PC-9 (cell line): ENCODE results near the gene SETBP1. TPM values are rescaled to one million over a fixed set of nuclear protein-coding genes. Genes with fewer than 3 reads are reported as not detected.
A peak's percentile ranks its signal among the peaks of the same experiment; 100 is the strongest.

ENCODE experiments used
- BruUV-seq: library from RNA; stranded (reverse); fragments of 400-500 nt; replicated peaks from 2 replicates; lab custom pipeline; 2021; lab: Mats Ljungman, UMichigan
- CTCF ChIA-PET: fragments of 300-600 bp; sonication (Branson Sonifier 250); formaldehyde crosslinking; loops from one replicate; lab custom pipeline; 2022; ENCODE audit warnings: antibody characterized with exemption; lab: Charles Lee
- POLR2A ChIA-PET: fragments of 300-600 bp; sonication (Branson Sonifier 250); formaldehyde crosslinking; loops from one replicate; lab custom pipeline; 2022; ENCODE audit warnings: antibody characterized with exemption; ENCODE audit not compliant: unreplicated experiment; lab: Charles Lee
- DNase-seq, 2 experiments: peaks; one replicate each; pipeline versions ENCODE4 v3.0.0 to v3.0.0-alpha.2; 2015 to 2022; ENCODE audit warnings: mixed read lengths in 1 of 2
- H2AFZ ChIP-seq: fragments of 200-600 bp; sonication (generic); 2 replicates; pipeline ENCODE4 v1.8.1; 2017; ENCODE audit warnings: antibody characterized with exemption
- H3F3A ChIP-seq: fragments of 200-600 bp; sonication (generic); 2 replicates; pipeline ENCODE4 v1.8.1; 2017; ENCODE audit warnings: antibody characterized with exemption, mild to moderate bottlenecking, low read depth; ENCODE audit not compliant: insufficient read depth
- H3K27ac ChIP-seq: fragments of 200-600 bp; sonication (generic); 2 replicates; pipeline ENCODE4 v1.6.1; 2016; ENCODE audit warnings: mixed run types
- H3K27me3 ChIP-seq: fragments of 200-600 bp; sonication (generic); 2 replicates; pipeline ENCODE4 v1.6.1; 2016; ENCODE audit warnings: low read depth, mixed run types; ENCODE audit not compliant: insufficient read depth
- H3K36me3 ChIP-seq: fragments of 200-600 bp; sonication (generic); 2 replicates; pipeline ENCODE4 v1.6.1; 2016; ENCODE audit warnings: low read depth, mixed run types
- H3K4me1 ChIP-seq: fragments of 200-600 bp; sonication (generic); replicated peaks from 2 replicates; pipeline ENCODE4 v1.6.1; 2016; ENCODE audit warnings: mixed run types; ENCODE audit not compliant: insufficient read depth
- H3K4me2 ChIP-seq: fragments of 200-600 bp; sonication (generic); 2 replicates; pipeline ENCODE4 v1.6.1; 2017; ENCODE audit warnings: mixed run types
- H3K4me3 ChIP-seq: fragments of 200-600 bp; sonication (generic); 2 replicates; pipeline ENCODE4 v1.6.1; 2016; ENCODE audit warnings: mixed run types
- H3K79me2 ChIP-seq: fragments of 200-600 bp; sonication (generic); 2 replicates; pipeline ENCODE4 v1.6.1; 2017; ENCODE audit warnings: low read depth, mixed run types
- H3K9me2 ChIP-seq: fragments of 200-600 bp; sonication (generic); 2 replicates; pipeline ENCODE4 v1.8.1; 2017; ENCODE audit warnings: mild to moderate bottlenecking; ENCODE audit not compliant: insufficient read depth
- H3K9me3 ChIP-seq: fragments of 200-600 bp; sonication (generic); 2 replicates; pipeline ENCODE4 v1.8.1; 2016; ENCODE audit warnings: low read depth; ENCODE audit not compliant: insufficient read depth
- H4K20me1 ChIP-seq: fragments of 200-600 bp; sonication (generic); 2 replicates; pipeline ENCODE4 v1.8.1; 2017; ENCODE audit not compliant: insufficient read depth
- CTCF ChIP-seq: fragments of 200-600 bp; sonication (generic); conservative IDR thresholded peaks from 2 replicates; pipeline ENCODE4 v1.6.1; 2017; ENCODE audit warnings: mixed run types, antibody characterized with exemption, mild to moderate bottlenecking, moderate library complexity
- EZH2 ChIP-seq: fragments of 200-600 bp; sonication (generic); IDR thresholded peaks from 2 replicates; pipeline ENCODE4 v1.8.0; 2017; ENCODE audit warnings: antibody characterized with exemption, low read depth
- intact Hi-C: fragments of 100-400 bp; cut with micrococcal nuclease; formaldehyde crosslinking; loops from one replicate; pipeline ENCODE4 v1.10.0; 2022; ENCODE audit not compliant: unreplicated experiment
- total RNA-seq: library from RNA; stranded (reverse); gene quantifications from 2 replicates; pipeline ENCODE4 v1.2.3, GENCODE V29; 2021

SETBP1 gene
- total RNA-seq, 1 experiment from 2014 or later = 9.0 TPM

- CTCF ChIA-PET = no interaction called here
Measured at GRCh38 chr18:45009756-45010155, 329.1 kb downstream of the SETBP1 start.

GRCh38 chr18:45012286-45012685 is 331.6 kb downstream of the SETBP1 start:
- Histone ChIP-seq H3K4me2 (no peak overlapping the region), H3F3A (no peaks in the 10 kb centered on the region), H3K9me2 (no peaks in the 10 kb centered on the region), H4K20me1 (no peaks in the 10 kb centered on the region), H3K79me2 (no peaks in the 10 kb centered on the region), H2AFZ (no peak overlapping the region), H3K27me3 (no peaks in the 10 kb centered on the region), H3K27ac (no peak overlapping the region), H3K4me1 (no peaks in the 10 kb centered on the region), H3K4me3 (no peak overlapping the region), H3K36me3 (no peaks in the 10 kb centered on the region), H3K9me3 (no peaks in the 10 kb centered on the region)
- CTCF ChIA-PET = no interaction called here
- POLR2A ChIA-PET = no interaction called here
- no peak for DNase-seq
- TF ChIP-seq EZH2 = no peak
- no peak for TF ChIP-seq CTCF
- intact Hi-C loops = loop anchor here (10.0 kb wide), 2 partner anchors 203 to 327 kb away; partner anchors contain the start of gene SETBP1
- BruUV-seq = no TSS peak

More at GRCh38 chr18:45009756-45010155, 329.1 kb downstream of the SETBP1 start:
- Histone ChIP-seq H2AFZ (no peak overlapping the region), H3K36me3 (no peaks in the 10 kb centered on the region), H3K4me1 (no peaks in the 10 kb centered on the region), H3K4me3 (no peak overlapping the region), H3K79me2 (no peaks in the 10 kb centered on the region), H3K9me2 (no peaks in the 10 kb centered on the region), H3K4me2 (no peak overlapping the region), H3K27me3 (no peaks in the 10 kb centered on the region), H3K27ac (no peak overlapping the region), H3K9me3 (no peaks in the 10 kb centered on the region), H3F3A (no peaks in the 10 kb centered on the region), H4K20me1 (no peaks in the 10 kb centered on the region)
- BruUV-seq = no TSS peak
- TF ChIP-seq CTCF = no peak
- intact Hi-C loops = loop anchor here (10.0 kb wide), 2 partner anchors 205 to 325 kb away; partner anchors contain the start of gene SETBP1
- DNase-seq = no peak
- POLR2A ChIA-PET = no interaction called here

GRCh38 chr18:45014047-45014501 is 333.4 kb downstream of the SETBP1 start:
- Histone ChIP-seq H2AFZ (no peak overlapping the region), H3K4me3 (no peak overlapping the region), H3K27ac (no peak overlapping the region), H4K20me1 (no peaks in the 10 kb centered on the region), H3K9me2 (no peaks in the 10 kb centered on the region), H3K9me3 (no peaks in the 10 kb centered on the region), H3K79me2 (no peaks in the 10 kb centered on the region), H3K36me3 (no peaks in the 10 kb centered on the region), H3K4me1 (no peaks in the 10 kb centered on the region), H3F3A (no peaks in the 10 kb centered on the region), H3K27me3 (no peaks in the 10 kb centered on the region), H3K4me2 (no peak overlapping the region)
- CTCF ChIA-PET = interaction anchor here (0.6 kb wide), 1 partner anchor 1282 kb away, joined by 3 read pairs; no protein-coding TSS in a partner anchor
- TF ChIP-seq CTCF (peak; percentile 62), EZH2 (no peak)
- intact Hi-C loops = loop anchor here (10.0 kb wide), 2 partner anchors 201 to 329 kb away; partner anchors contain the start of gene SETBP1
- peak; percentile 41 to 65 for DNase-seq
- POLR2A ChIA-PET = no interaction called here
- no TSS peak for BruUV-seq
